DMS79 treated with DMSO at 0.1 percent for 48 hours (cell line): ENCODE results near the gene MRM3.
"Not testable (repeated sequence)": the region's sequence is repeated elsewhere in the genome, so short reads cannot be mapped to it uniquely, and the experiment has no call there.

Source experiments
- DNase-seq: peaks from one replicate; lab custom pipeline; 2025; lab: John Stamatoyannopoulos, UW

Gene MRM3

GRCh38 chr17:781805-782731, at the start of gene MRM3, which contains the start of gene GLOD4:
Gene MRM3, plus strand, starts transcription at chr17:782353. Its CDS starts 26 bp downstream, at chr17:782379.
Gene GLOD4, minus strand, starts transcription at chr17:782280. Its CDS starts 25 bp downstream, at chr17:782255.
- DNase-seq: peak; percentile 30

- no peak for DNase-seq
Observed at GRCh38 chr17:732902-733720, 49.0 kb upstream of the MRM3 start.

GRCh38 chr17:733743-734142, 48.4 kb upstream of the MRM3 start:
- DNase-seq: no peak

- DNase-seq: no peak
Observed at GRCh38 chr17:737561-738113, 44.5 kb upstream of the MRM3 start.

- DNase-seq: no peak
Observed at GRCh38 chr17:740240-741017, 41.7 kb upstream of the MRM3 start.

- no peak for DNase-seq
Observed at GRCh38 chr17:742147-742793, 39.9 kb upstream of the MRM3 start.

- no peak for DNase-seq
Observed at GRCh38 chr17:743139-743538, 39.0 kb upstream of the MRM3 start.

GRCh38 chr17:744937-745336, 37.2 kb upstream of the MRM3 start:
- DNase-seq: no peak

- DNase-seq: no peak
Observed at GRCh38 chr17:745406-745805, 36.7 kb upstream of the MRM3 start.

GRCh38 chr17:746181-746580, 36.0 kb upstream of the MRM3 start:
- DNase-seq: no peak

- no peak for DNase-seq
Observed at GRCh38 chr17:746783-747629, 35.1 kb upstream of the MRM3 start.

GRCh38 chr17:748604-749003, 33.5 kb upstream of the MRM3 start:
- not testable (repeated sequence) for DNase-seq

- DNase-seq: not testable (repeated sequence)
Observed at GRCh38 chr17:749359-749758, 32.8 kb upstream of the MRM3 start.

- DNase-seq: peak; percentile 76
Observed at GRCh38 chr17:750431-751037, 31.6 kb upstream of the MRM3 start.

- peak; percentile 22 for DNase-seq
Observed at GRCh38 chr17:751269-752001, 30.7 kb upstream of the MRM3 start.

GRCh38 chr17:752002-752619, 30.0 kb upstream of the MRM3 start, which contains the start of gene GEMIN4:
Gene GEMIN4, minus strand, starts transcription at chr17:752264. Its CDS starts 122 bp downstream, at chr17:752142.
- peak; percentile 68 for DNase-seq

- peak; percentile 34 for DNase-seq
Observed at GRCh38 chr17:752620-753219, 29.4 kb upstream of the MRM3 start.

- DNase-seq: no peak
Observed at GRCh38 chr17:753418-753817, 28.7 kb upstream of the MRM3 start.
